NCI-H2107 (cell line): ENCODE data around the gene DR1.

Experiments
- DNase-seq: peaks from one replicate; lab custom pipeline; 2025; lab: John Stamatoyannopoulos, UW

DR1 gene

DNA sequence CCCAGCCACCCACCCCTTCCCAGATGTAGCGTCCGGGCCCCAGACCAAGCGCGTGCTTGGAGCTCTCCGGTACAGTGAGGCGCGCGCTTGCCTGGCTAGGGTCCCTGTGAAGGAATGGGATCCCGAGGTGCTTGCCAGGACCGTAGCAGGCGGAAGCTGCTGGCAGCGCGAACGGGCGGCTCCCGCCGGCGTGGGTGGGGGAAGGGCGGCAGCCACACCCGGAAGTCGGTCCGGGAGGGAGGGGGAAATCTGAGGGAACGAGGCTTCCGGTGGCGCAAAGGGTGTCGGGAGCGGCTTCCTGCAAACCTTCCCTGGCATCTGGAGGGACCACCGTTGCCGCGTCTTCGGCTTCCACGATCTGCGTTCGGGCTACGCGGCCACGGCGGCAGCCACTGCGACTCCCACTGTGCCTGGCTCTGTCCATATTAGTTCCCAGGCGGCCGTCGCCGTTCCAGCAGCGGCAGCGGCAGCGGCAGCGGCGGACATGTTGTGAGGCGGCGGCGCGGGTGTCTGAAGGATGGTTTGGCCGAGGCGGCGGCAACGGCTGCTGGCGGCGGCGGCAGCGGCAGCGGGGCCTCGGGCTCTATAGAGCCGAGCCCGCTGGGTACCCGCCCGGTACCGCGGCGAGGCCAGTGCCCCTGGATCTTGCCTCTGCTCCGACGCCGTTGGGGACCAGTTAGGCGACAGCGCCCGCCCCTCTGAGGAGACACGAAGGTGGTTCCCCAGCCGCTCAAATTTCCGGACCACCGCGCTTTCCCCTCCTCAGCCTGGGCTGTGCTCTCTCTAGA, at the start of gene DR1:
TSS of gene DR1 (plus strand) at position 275 of the 788 bp plus-strand sequence. CDS start 739 bp downstream, outside the sequence.
- DNase-seq: peak; percentile 92

DNA sequence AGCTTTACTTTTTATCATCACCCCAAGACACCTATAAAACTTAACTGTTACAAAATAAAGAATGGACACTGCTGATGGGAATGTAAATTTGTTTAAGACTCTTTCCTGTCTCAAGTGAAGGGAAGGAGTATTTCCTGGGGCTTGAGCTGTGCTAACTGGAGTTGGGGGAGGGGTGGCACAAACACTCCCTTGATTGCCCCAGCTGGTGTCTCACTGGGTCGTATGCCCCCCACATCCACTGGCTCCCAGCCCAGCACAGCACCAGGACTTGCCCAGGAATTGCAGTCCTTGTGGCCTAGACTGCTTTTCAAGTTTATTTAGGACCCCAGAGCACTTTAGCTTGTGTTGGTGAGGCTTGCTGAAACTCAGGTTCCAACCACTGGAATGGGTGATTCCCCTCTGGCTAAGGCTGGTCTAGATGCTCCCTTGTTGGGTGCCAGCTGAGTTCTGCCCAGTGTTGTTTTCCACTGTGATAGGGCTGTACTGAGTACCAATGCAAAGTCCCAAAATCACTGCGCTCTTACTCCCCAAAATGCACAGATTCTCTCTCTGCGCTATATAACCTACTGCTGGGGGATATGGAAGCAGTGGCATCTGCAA, 49.1 kb upstream of the DR1 start:
- DNase-seq: no peak

DNA sequence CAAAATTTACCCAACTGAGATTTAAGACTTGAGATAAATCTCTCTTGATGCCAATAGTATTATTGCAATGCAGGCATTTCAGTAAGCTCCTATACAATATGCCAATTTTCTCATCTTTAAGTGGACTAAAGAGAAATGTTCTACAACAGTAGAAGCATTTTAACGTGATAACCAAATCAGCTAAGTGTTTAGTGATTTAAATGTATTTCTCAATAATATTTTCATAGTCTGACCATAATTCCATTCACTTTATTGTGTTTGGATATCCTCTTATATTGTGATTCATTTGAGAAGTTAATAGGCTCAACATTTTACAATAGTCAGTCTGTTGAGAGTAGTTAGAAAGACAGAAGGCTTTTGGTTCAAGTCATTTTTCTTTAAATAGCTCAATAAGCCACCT, 44.6 kb upstream of the DR1 start:
- DNase-seq: no peak

DNA sequence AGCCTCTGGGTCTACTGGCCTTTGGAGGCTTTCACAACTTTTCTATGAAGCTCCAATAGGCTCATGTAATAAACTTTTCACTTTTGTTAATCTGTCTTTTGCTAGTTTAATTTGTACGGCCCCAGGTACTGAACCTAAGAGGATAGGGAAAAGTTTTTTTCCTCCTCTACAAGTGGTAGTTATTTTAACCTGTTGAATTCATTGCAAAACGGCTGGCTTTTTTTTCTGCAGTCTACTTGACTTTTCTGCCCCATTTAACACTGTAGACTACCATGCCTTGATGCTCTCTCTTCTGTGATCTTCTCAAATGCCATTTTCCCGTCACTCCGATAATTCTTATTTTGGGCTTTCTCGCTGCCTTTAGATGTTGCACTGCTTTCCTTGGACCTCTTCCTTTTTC, 43.6 kb upstream of the DR1 start:
- DNase-seq: no peak

DNA sequence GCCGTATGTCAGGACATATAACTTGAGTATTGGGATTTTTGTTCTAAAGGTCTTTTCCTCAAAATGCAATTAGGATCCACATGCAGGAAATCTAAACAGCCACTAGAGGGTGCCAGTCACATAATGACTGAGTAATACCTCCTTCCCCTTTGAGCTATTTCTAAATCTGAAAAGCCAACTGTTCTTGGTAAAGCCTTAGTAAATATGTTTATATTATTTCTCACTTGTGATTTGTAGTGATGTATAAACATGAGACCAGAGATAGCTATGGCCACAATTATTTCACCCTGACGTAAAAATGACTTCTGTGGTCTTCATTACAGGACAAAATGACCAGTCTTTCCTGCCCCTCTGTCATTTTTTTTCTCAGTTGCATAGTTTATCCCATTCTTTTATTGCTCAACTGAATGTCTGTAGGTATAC, 41.0 kb upstream of the DR1 start:
- DNase-seq: peak; percentile 62

DNA sequence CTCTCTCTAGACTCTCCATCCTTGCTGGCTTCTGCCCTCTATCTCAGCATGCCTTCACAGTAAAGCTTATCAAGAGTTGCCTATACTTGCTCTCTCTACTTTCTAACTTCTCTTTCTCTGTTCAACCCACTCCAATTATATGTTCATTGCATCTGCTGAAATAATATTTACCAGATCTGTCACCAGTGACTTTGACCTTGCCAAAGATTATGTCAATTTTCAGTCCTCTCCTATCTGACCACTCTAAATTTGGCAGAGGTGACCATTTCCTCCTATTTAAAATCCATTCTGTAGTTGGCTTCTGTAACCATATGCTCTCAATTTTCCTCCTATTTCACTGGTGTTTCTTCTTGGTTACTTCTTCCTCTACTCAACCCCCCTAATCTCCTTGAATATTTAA, 38.8 kb upstream of the DR1 start:
- DNase-seq: no peak

DNA sequence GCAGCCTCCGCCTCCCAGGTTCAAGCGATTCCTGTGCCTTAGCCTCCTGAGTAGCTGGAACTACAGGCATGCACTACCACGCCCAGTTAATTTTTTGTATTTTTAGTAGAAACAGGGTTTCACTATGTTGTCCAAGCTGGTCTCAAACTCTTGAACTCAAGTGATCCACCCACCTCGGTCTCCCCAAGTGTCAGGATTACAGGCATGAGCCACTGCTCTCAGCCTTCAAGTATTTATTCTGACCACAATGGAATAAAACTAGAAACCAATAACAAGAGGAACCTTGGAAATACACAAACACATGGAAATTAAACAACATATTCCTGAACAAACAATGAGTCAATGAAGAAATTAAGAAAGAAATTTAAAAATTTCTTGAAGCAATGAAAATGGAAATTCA, 32.7 kb upstream of the DR1 start:
- no peak for DNase-seq

DNA sequence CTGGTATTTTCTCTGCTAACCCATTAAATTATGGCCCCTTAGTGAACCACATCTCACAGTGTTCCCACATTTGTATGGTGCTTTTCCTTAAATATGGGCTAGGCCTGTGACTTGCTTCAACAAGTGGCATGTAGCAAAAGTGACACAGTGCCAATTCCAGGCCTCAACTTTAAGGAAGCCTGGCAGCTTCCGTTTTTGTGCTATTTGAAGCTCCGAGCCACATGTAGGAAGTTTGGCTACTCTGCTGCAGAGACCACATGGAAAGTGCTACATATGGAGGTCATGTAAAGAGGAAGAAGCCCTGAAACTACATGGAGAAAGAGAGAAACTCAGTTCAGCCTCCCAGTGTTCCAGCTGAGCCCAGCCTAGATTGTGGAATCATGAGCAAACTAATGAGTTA, 28.5 kb upstream of the DR1 start:
- no peak for DNase-seq

DNA sequence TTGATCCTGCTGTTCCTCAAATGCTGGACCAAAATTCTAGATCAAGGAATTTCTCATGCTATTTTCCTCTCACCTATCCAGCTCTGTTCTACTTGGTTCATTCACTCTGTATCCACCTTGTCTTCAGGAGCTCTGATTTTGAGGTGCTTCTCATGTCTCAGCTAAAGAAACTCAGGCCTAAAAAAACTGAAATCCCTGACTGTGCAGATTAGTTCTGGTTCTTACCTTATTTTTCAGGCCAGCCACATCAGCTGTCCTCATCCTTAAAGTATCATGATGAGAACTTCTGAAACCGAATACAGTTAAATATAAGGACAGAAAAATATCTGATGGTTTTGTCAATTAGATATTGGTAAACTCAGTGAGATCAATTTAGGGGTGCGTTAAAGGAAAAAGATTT, 27.8 kb upstream of the DR1 start:
- no peak for DNase-seq

DNA sequence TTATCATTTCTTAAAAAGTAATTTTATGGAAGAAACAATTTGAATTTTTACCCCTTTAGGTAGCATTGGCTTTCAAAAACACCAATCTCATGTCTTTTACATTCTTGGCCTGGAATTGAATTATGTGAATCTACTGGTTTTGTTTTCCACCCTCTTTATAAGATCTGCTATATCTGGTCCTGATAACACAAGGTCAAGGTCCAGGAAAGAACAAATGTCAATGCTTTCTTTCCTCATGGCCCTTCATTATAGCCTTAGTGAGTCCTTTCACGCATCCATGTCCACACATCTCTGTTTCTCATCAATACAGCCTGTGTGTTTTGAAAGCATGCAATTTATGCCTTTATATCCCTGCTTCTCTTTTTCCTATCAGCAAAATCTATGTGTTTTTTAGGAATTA, 24.0 kb upstream of the DR1 start:
- DNase-seq: no peak

DNA sequence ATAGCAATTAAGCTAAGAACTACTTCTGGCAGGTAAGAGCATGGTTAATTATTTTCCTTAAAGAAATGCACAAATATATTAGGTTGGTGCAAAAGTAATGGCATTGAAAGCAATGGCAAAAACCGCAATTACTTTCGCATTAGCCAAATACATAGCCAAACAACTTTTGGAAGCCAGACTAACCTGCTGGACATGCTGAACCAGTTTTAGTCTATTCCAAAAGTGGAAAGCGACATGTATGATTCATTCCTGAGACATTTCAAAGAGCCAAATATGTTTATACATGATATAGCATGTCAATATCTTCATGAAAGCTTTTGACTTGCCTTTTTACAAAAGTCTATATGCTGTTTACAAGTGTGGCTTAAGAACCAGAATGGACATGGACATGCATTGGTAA, 23.4 kb upstream of the DR1 start:
- no peak for DNase-seq

DNA sequence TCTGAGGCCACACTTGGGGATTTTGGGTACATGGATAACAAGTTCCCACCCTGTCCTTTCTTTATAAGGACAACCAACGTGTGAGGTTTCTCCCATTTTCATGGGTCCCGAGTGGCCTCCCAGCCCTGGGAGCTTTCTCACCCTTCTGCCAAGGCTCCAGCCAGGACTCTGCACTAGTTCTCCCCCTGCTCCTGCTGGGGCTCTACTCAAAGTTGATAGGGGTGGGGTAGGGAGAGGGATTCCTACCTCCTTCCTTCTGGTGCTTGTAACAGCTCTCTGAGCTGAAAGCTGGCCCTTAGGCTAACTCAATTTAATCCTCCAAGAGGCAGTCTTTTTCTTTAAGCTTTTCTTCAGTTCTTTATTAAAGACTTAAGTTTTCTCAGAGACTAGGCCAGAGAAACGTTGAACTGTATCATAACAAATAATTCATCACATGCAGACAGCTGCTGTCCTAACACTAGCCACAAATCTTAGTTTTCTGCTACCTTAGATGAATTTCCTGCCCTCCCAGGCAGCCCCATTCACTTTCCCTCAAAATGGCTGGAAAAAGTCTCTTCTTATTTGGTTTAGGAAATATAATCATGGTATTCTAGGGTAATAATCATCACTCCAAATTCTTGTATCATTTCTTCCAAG, 22.4 kb upstream of the DR1 start:
- no peak for DNase-seq

DNA sequence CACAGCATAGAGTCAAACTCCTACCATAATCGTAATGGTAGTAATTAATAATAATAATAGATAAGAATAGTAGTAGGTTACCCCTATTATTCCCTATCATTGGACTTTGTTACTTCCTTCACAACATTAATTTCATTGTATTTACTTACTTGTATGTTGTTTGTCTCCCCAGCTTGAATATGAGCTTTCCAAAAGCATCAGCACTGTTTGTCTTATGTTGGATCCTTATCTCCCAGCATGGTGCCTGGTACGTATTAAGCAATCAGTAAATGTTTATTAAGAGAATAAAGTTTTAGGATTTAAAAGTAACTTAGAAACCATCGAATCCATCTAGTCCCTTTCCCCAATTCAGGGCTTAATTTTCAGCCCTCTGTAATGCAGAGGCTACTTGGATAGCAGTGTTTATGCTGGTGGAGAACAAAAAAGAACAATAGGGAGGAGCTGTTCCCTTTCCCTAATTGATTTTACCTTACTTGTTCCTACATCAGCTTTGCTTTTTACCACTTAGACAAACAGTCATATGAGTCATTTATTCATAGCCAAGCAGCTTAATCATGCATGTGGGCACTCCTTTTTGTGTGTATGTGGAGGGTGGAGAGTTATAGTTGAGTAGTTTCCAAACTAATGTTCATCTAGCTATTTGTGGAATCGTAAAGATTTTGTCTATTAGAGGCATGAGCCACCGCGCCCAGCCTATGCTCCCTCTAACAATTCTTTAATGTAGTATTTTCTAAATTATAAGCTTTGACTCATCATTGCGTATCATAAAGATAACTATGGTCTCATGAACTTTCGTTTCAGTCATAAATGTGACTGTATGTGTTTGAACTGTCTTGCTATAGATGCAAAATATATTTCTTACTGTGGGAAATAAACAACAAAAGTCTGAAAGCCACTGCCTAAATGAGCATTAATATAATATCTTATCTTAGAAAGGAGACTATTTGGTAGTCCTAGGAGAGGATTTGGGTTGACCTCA, 20.9 kb upstream of the DR1 start:
- DNase-seq: no peak

DNA sequence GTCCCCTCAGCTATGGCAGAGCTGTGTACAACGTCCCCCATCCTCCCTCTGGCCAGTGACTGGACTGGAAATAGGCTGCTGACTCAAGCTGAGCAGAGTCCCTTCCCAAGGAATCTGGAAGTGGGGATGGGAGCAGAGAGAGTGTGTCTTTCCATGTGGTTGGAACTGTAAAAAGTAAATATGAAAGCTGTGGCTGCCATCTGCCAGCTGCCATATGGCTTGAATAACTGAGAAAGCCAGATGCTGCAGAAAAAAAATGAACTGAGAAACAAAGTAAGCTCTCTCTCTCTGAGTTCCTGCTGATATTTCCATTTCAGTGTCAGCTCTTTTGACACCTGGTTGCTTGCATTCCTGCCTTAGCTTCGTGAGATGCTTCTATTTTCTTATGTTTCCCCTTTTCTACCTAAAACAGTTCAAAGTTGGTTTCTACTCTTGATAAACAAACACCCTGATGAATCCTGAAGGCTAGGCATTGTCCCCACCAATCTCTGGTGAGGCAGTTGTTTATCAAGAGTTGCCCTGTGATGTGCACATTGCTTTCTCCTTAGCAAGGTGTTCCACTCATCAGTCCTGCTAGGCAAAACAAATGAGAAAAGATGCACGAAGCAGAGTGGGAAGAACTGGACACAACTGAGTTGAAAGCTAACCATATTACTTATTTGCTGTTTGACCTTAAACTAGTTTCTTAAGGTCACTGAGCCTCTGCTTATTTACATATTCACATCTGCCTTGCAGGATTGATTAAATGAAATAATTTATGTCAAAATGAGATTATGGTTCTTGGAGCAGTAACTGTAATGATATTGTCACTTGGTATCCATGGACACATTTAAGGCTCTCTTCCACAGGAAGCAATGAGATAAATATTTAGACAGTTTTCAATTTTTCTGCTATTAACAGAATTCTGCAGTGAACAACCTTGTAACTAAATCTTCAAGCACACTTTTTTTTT, 16.6 kb upstream of the DR1 start:
- DNase-seq: no peak

DNA sequence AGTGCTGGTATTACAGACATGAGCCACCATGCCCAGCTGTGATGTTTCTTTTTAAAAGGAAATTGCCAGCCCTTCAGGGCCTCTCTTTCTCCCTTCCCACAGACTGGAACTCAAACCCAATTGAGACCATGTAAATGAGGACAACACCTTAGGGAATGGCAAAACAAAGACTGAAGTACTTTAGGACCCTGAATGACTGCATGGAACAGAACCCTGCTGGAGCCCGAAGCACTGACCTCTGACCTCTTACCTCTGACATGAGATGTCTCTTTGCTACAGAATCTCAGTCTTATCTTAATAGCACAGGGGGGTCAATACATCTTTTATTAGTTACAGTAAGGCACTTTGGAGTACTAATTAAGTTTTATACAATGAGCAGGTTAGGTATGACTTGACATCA, 15.5 kb upstream of the DR1 start:
- DNase-seq: no peak

DNA sequence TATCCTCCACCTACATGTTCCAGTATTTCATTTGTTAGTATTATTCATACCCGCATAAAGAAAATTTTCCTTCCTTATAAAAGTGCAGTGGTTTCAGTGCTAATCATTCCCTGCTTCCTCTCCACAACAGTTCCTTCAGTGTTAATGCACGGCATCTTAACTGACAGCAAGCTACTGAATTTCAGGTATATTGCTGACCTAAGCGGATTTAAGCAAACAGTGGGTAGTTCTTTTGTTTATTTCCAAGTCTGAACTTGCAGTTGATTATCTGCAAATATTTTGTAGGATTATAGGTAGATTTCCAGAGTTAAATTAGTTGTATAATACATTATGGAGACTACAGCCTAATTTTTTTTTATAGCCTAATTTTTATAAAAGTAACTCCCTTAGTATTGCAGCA, 15.1 kb upstream of the DR1 start:
- DNase-seq: no peak

DNA sequence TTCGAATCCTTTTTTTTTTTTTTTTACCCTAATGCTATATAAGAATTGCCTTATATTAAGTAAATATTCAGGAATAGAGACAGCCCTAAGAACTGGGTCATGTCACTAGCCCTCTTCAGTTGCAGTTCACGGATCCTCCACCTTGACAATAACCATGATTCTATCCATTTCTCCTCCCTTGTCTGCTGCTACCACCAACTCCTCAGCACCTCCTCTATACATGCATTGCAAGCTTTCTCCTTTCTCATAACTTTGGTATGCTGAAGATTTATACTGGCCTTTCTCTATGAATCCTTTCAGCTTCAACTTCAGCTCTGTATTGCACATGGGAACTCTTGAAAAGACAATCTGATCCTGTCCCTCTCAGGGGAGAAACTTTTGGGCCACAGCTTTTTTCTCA, 14.3 kb upstream of the DR1 start:
- DNase-seq: no peak

DNA sequence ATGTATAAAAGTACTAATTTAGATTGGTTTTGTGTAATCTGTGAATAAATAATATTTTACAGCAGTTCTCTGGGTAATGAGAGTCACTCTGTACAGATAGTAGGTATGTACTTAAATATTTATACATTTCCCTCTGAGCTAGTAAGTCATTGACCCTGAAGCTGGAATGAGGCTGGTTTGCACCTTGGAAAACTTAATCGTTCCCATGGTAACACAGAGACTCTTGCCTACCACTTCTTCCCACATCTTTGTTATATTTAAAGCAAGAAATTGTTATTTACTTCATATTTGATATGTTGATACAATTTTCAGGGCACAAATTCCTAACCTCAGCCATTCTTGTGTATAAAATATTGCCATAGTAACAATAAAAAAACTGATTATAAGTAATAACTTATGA, 13.3 kb upstream of the DR1 start:
- no peak for DNase-seq

DNA sequence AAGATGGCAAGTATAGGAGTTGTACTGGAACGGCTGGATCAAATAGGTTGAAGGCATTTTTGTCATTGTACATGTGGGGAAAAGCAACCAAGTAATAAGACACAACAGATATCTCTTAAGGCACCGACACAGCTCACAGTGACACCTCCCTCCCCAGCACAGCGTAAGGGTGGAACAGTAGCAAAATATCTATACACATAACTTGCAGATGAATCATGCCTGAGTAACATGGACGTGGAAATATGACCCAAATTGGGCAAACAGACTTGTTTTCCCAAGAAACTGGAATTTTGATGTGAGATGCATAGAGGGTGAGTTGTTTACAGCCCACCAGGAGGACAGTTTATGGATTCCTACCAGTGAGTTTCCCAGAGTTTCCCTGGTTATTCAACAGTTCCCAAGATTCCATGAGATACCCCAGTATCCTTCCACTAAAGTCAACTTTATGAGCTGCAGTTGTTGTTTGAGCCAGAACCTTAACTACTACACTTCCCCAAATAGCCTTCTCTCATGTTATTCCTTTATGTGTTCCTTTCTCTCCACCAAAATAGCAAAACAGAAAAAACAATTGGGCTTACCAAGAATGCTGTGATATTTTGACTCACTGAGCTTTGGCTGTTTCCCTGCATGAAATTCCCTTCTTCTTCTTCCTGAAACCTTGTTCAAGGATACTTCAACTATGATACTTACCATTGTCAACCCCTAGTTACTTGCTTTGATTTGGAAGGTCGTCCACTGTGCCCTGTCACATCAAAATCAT, 7.1 kb upstream of the DR1 start:
- DNase-seq: no peak

DNA sequence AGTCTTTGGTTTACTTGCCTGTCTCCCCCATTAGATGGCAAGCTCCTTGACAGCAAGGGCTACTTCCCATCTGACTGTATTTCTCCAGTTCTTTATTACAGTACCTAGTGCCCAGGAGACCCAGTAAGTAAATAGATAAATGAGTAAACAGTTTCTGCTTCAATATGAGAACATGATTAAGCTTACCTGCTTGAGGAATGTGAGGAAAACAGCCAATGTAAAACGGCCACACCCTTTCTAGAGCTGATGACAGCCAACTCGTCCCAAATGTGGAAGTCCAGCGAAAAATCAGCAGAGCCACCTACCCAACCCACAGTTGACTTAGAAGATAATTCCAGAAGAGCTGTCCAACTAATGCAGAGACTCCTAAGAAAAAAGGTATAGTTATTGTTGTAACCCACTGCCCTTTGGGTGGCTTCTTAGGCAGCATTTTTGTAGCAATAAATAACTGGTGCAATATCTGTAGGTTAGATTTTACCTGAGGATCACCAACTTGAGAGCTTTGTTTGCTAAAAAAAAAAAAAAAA, 6.5 kb upstream of the DR1 start:
- DNase-seq: no peak
